Measurements from ENCODE around the gene BTN3A1.

The BTN3A1 gene

GRCh38 chr6:26401389-26401986 is 587 bp upstream of the BTN3A1 start:
- no peak for TF ChIP-seq REST (IDR thresholded peaks at IDR 0.05; ENCODE audit: insufficient read depth in 1 of 2, low read depth in 2 of 2, low read length in 2 of 2)
- no peak for TF ChIP-seq POLR2AphosphoS5 (IDR thresholded peaks at IDR 0.05; ENCODE audit: low read depth, low read length)
- TF ChIP-seq SIN3A (IDR thresholded peaks at IDR 0.05; ENCODE audit: borderline replicate concordance, insufficient read depth, low read length), result no peak
- TF ChIP-seq TAF1 (IDR thresholded peaks at IDR 0.05; ENCODE audit: borderline replicate concordance, insufficient read depth, low read length), result no peak
- no peak for TF ChIP-seq FOXP2 (optimal IDR thresholded peaks at IDR 0.05; ENCODE audit: borderline replicate concordance, extremely low read depth, extremely low read length, insufficient read depth)

GRCh38 chr6:26403893-26404292 is 1.8 kb downstream of the BTN3A1 start:
- no peak for TF ChIP-seq TAF1 (IDR thresholded peaks at IDR 0.05; ENCODE audit: borderline replicate concordance, insufficient read depth, low read length)
- no peak for TF ChIP-seq FOXP2 (optimal IDR thresholded peaks at IDR 0.05; ENCODE audit: borderline replicate concordance, extremely low read depth, extremely low read length, insufficient read depth)
- no peak for TF ChIP-seq REST (IDR thresholded peaks at IDR 0.05; ENCODE audit: insufficient read depth in 1 of 2, low read depth in 2 of 2, low read length in 2 of 2)
- no peak for TF ChIP-seq POLR2AphosphoS5 (IDR thresholded peaks at IDR 0.05; ENCODE audit: low read depth, low read length)
- no peak for TF ChIP-seq SIN3A (IDR thresholded peaks at IDR 0.05; ENCODE audit: borderline replicate concordance, insufficient read depth, low read length)

GRCh38 chr6:26404546-26404945 is 2.5 kb downstream of the BTN3A1 start:
- TF ChIP-seq TAF1 (IDR thresholded peaks at IDR 0.05; ENCODE audit: borderline replicate concordance, insufficient read depth, low read length), result no peak
- no peak for TF ChIP-seq FOXP2 (optimal IDR thresholded peaks at IDR 0.05; ENCODE audit: borderline replicate concordance, extremely low read depth, extremely low read length, insufficient read depth)
- TF ChIP-seq SIN3A (IDR thresholded peaks at IDR 0.05; ENCODE audit: borderline replicate concordance, insufficient read depth, low read length), result no peak
- no peak for TF ChIP-seq REST (IDR thresholded peaks at IDR 0.05; ENCODE audit: insufficient read depth in 1 of 2, low read depth in 2 of 2, low read length in 2 of 2)
- no peak for TF ChIP-seq POLR2AphosphoS5 (IDR thresholded peaks at IDR 0.05; ENCODE audit: low read depth, low read length)

- TF ChIP-seq FOXP2 (optimal IDR thresholded peaks at IDR 0.05; ENCODE audit: borderline replicate concordance, extremely low read depth, extremely low read length, insufficient read depth) (no peak), TAF1 (IDR thresholded peaks at IDR 0.05; ENCODE audit: borderline replicate concordance, insufficient read depth, low read length) (no peak), REST (IDR thresholded peaks at IDR 0.05; ENCODE audit: insufficient read depth in 1 of 2, low read depth in 2 of 2, low read length in 2 of 2) (no peak), POLR2AphosphoS5 (IDR thresholded peaks at IDR 0.05; ENCODE audit: low read depth, low read length) (no peak), SIN3A (IDR thresholded peaks at IDR 0.05; ENCODE audit: borderline replicate concordance, insufficient read depth, low read length) (no peak)
Observed at GRCh38 chr6:26408828-26409730, 7.0 kb downstream of the BTN3A1 start.

All from PFSK-1 (cell line).